ENCODE measurements around the gene GPR17.

The GPR17 gene

GRCh38 chr2:127674241-127675209 lies 28.6 kb downstream of the GPR17 start:
- DNase-seq: no peak

GRCh38 chr2:127675331-127676261 lies 29.6 kb downstream of the GPR17 start, which contains the start of gene LIMS2:
TSS of gene LIMS2 (minus strand) at chr2:127675530. CDS start at chr2:127675024, 506 bp downstream.
- DNase-seq: no peak

- DNase-seq: no peak
Measured at GRCh38 chr2:127676906-127677305, 31.0 kb downstream of the GPR17 start.

GRCh38 chr2:127678531-127678930 lies 32.6 kb downstream of the GPR17 start:
- DNase-seq: no peak

GRCh38 chr2:127678991-127679390 lies 33.0 kb downstream of the GPR17 start:
- DNase-seq: no peak

- no peak for DNase-seq
Measured at GRCh38 chr2:127679680-127680361, 33.9 kb downstream of the GPR17 start.

- DNase-seq: no peak
Measured at GRCh38 chr2:127680706-127681287, 34.8 kb downstream of the GPR17 start.

GRCh38 chr2:127681288-127681804 lies 35.4 kb downstream of the GPR17 start:
- DNase-seq: no peak

GRCh38 chr2:127681976-127682857 lies 36.3 kb downstream of the GPR17 start:
- DNase-seq: no peak

GRCh38 chr2:127683056-127683455 lies 37.1 kb downstream of the GPR17 start:
- DNase-seq: no peak

- DNase-seq: no peak
Measured at GRCh38 chr2:127683757-127684156, 37.8 kb downstream of the GPR17 start.

- no peak for DNase-seq
Measured at GRCh38 chr2:127685410-127686080, 39.6 kb downstream of the GPR17 start.

GRCh38 chr2:127688405-127688804 lies 42.5 kb downstream of the GPR17 start:
- DNase-seq: no peak

GRCh38 chr2:127690696-127691095 lies 44.7 kb downstream of the GPR17 start:
- no peak for DNase-seq

- no peak for DNase-seq
Measured at GRCh38 chr2:127694986-127695385, 49.0 kb downstream of the GPR17 start.

GRCh38 chr2:127695491-127696472 lies 49.8 kb downstream of the GPR17 start:
- peak; percentile 27 for DNase-seq

GRCh38 chr2:127697482-127698180 lies 51.7 kb downstream of the GPR17 start:
- DNase-seq: no peak

Measured in central memory CD4-positive, alpha-beta T cell (primary cell).